Measurements from ENCODE around the gene STIM1. TPM values are rescaled to one million over a fixed set of nuclear protein-coding genes. Genes with fewer than 3 reads are reported as not detected.
A peak's percentile ranks its signal among the peaks of the same experiment; 100 is the strongest.

Gene STIM1
- total RNA-seq, 4 donors from 2014 or later, result 42.2 to 71.0 (median 51.1) TPM

DNA sequence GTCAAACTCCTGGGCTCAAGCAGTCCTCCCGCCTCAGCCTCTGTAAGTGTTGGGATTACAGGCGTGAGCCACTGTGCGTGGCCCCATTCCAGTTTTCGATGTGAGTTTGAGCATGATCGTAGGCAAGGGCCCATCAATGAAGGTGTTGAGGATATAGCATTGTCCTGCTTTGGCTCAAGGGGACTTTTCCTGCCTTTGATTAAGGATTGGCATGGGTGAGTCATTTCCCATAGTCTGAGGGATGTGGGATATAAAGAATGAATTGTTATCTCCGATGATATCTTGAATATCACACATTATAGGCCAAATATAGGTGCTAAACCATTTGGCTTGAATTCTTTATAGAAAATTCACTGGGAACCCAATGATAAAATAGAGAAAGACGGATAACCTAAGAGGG is 30.4 kb downstream of the STIM1 start:
- ATAC-seq (ENCODE audit: low FRiP score) (no peak), DNase-seq (ENCODE audit: low spot score) (no peak)
- no peak for TF ChIP-seq CTCF (IDR thresholded peaks at IDR 0.05)

- ATAC-seq (ENCODE audit: low FRiP score), result no peak
- TF ChIP-seq CTCF (IDR thresholded peaks at IDR 0.05), result no peak
- no peak for DNase-seq (ENCODE audit: low spot score)
These were observed 31.5 kb downstream of the STIM1 start for GRCh38 chr11:3886985-3887384.

DNA sequence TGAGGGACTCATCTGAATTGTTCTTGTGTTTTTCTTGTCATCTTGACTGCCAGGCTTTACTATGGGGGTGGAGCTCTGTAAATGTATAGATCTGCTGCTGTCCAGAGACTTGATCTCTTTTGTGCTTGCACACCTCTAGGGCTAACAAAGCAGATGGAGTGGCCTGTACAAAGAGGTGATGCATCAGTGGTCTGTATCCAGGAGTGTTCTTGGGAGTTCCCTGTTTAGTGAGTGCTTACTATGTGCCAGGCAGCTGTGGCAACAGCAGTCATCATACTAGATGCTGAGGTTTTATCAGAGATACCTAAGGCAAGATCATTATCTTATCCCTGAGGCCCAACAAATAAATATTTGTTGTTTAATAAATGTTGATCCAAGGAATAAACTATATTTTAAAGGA is 33.4 kb downstream of the STIM1 start:
- no peak for TF ChIP-seq CTCF (IDR thresholded peaks at IDR 0.05)
- ATAC-seq (ENCODE audit: low FRiP score), result peak; percentile 37

GRCh38 chr11:3890014-3890413 is 34.5 kb downstream of the STIM1 start:
- ATAC-seq (ENCODE audit: low FRiP score) (no peak), DNase-seq (ENCODE audit: low spot score) (no peak)
- no peak for TF ChIP-seq CTCF (IDR thresholded peaks at IDR 0.05)

More for the DNA sequence above, 33.4 kb downstream of the STIM1 start:
- DNase-seq (ENCODE audit: low spot score), result no peak

DNA sequence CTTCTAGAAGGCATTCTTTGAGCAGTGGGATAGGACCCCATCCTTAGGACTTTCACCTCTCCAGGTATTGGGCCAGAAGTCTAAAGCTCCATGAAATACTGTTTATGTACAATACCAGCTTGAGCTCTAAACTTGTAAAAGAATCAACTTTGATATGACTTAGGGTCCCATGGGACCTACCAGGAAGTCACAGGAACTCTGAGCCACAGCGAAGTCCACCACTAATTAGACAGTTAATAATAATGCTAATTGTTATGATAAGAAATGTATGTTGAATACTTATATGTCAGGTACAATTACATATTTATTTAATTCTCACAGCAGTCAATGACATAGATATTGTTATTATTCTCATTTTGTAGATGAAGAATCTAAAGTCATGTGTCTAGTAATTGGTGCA is 35.3 kb downstream of the STIM1 start:
- DNase-seq (ENCODE audit: low spot score) (no peak), ATAC-seq (ENCODE audit: low FRiP score) (no peak)
- TF ChIP-seq CTCF (IDR thresholded peaks at IDR 0.05), result no peak

DNA sequence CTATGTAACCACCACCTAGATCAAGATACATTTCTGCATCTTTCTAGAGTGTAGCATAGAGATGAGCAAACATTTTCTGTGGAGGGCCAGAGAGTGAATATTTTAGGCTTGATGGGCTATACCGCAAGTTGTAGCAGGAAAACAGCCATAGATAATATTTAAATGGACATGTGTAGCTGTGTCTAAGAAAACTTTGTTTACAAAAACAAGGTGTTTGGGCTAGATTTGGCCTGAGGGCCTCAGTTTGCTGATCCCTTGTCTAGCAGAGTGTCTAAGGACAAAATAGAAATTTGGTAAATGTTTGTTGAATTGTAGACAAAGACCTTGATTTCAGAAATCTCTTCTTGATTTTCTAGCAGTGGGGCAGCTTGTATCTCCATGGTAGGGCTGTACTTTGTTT is 36.3 kb downstream of the STIM1 start:
- DNase-seq (ENCODE audit: low spot score), result no peak
- TF ChIP-seq CTCF (IDR thresholded peaks at IDR 0.05), result no peak
- ATAC-seq (ENCODE audit: low FRiP score), result no peak

DNA sequence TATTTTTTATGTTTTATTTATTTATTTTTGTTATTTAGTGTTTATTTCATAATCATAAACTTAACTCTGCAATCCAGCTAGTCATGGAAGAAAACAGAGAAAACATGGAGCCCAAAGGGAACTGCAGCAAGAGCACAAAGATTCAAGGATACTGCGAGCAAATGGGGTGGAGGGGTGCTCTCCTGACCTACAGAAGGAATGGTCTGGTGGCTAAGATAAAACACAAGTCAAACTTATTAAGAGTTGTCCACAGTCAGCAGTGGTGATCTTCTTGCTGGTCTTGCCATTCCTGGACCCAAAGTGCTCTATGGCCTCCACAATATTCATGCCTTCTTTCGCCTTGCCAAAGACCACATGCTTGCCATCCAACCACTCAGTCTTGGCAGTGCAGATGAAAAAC is 36.7 kb downstream of the STIM1 start:
- DNase-seq (ENCODE audit: low spot score) (no peak), ATAC-seq (ENCODE audit: low FRiP score) (no peak)
- no peak for TF ChIP-seq CTCF (IDR thresholded peaks at IDR 0.05)

Data from omental fat pad (tissue), 4 donors.